Measurements from ENCODE around the gene IGFL1.
"Not testable (repeated sequence)": the region's sequence is repeated elsewhere in the genome, so short reads cannot be mapped to it uniquely, and the experiment has no call there.

- not testable (repeated sequence) for TF ChIP-seq SP1 (IDR thresholded peaks at IDR 0.05; ENCODE audit: low read depth, low read length); MAFK (IDR thresholded peaks at IDR 0.05; ENCODE audit: low read depth, low read length); ATF2 (IDR thresholded peaks at IDR 0.05; ENCODE audit: low read length); YY1 (IDR thresholded peaks at IDR 0.05; ENCODE audit: low read depth, low read length); POLR2AphosphoS5 (IDR thresholded peaks at IDR 0.05; ENCODE audit: low read depth, low read length)
These were observed 4.3 kb downstream of the IGFL1 start for GRCh38 chr19:46233871-46234270.

All from H1 (cell line).